Testis (tissue), 2 donors: ENCODE results near the gene SLC22A4.

Experiments
- POLR2A ChIP-seq: fragments of 450-650 bp; IDR thresholded peaks from one replicate; pipeline ENCODE4 v1.6.1; 2017; ENCODE audit warnings: antibody characterized with exemption, mild to moderate bottlenecking, moderate library complexity
- TF ChIP-seq, protein P1 (sequence below), 3 experiments: fragments of 450-650 bp in 2 of 3; fragments of 200-600 bp in 1 of 3; sonication (generic) in 1 of 3; IDR thresholded peaks; one replicate each; pipeline ENCODE4 v1.5.1; 2016 to 2019; ENCODE audit warnings: antibody characterized with exemption in 3 of 3, mild to moderate bottlenecking in 2 of 3, moderate library complexity in 1 of 3

DNA sequence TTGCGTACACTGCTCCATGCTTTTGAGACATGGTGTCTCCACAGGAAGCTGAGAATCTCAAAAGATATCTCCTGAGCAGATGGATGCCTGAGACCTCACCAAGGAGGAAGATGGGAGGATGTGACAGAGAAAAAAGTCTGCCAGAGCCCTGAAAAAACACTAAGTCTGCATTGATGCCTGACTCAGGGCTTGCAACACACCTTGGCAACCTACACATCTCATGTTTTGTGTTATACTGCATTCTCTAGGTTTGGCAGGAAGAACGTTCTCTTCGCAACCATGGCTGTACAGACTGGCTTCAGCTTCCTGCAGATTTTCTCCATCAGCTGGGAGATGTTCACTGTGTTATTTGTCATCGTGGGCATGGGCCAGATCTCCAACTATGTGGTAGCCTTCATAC, 19.2 kb downstream of the SLC22A4 start:
- TF ChIP-seq, protein P1, sequence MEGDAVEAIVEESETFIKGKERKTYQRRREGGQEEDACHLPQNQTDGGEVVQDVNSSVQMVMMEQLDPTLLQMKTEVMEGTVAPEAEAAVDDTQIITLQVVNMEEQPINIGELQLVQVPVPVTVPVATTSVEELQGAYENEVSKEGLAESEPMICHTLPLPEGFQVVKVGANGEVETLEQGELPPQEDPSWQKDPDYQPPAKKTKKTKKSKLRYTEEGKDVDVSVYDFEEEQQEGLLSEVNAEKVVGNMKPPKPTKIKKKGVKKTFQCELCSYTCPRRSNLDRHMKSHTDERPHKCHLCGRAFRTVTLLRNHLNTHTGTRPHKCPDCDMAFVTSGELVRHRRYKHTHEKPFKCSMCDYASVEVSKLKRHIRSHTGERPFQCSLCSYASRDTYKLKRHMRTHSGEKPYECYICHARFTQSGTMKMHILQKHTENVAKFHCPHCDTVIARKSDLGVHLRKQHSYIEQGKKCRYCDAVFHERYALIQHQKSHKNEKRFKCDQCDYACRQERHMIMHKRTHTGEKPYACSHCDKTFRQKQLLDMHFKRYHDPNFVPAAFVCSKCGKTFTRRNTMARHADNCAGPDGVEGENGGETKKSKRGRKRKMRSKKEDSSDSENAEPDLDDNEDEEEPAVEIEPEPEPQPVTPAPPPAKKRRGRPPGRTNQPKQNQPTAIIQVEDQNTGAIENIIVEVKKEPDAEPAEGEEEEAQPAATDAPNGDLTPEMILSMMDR (IDR thresholded peaks at IDR 0.05), result no peak
- TF ChIP-seq POLR2A, result no peak
